Smooth muscle cell (in vitro differentiated cells): Measurements from ENCODE around the gene ARSG. TPM values are rescaled to one million over a fixed set of nuclear protein-coding genes. Genes with fewer than 3 reads are reported as not detected.
"Not testable (repeated sequence)": the region's sequence is repeated elsewhere in the genome, so short reads cannot be mapped to it uniquely, and the experiment has no call there.

Experiments used
- DNase-seq: peaks from one replicate; lab custom pipeline; 2025; ENCODE audit not compliant: unreplicated experiment; lab: John Stamatoyannopoulos, UW
- H2AFZ ChIP-seq: fragments of 200-600 bp; sonication (generic); 2 replicates; pipeline ENCODE4 v1.6.0; 2016; ENCODE audit warnings: antibody characterized with exemption, low read depth, mild to moderate bottlenecking
- H3F3A ChIP-seq: fragments of 200-600 bp; sonication (generic); 2 replicates; pipeline ENCODE4 v1.6.0; 2017; ENCODE audit warnings: antibody characterized with exemption, low read depth
- H3K27ac ChIP-seq: fragments of 200-600 bp; sonication (generic); 2 replicates; pipeline ENCODE4 v1.5.1; 2016; ENCODE audit warnings: low read depth, mild to moderate bottlenecking
- H3K27me3 ChIP-seq: fragments of 200-600 bp; sonication (generic); 2 replicates; pipeline ENCODE4 v1.6.1; 2016; ENCODE audit warnings: low read depth, mild to moderate bottlenecking
- H3K36me3 ChIP-seq: fragments of 200-600 bp; sonication (generic); 2 replicates; pipeline ENCODE4 v1.5.1; 2016; ENCODE audit warnings: low read depth
- H3K4me1 ChIP-seq: fragments of 200-600 bp; sonication (generic); 2 replicates; pipeline ENCODE4 v1.5.1; 2016; ENCODE audit warnings: low read depth
- H3K4me2 ChIP-seq: fragments of 200-600 bp; sonication (generic); 2 replicates; pipeline ENCODE4 v1.6.0; 2016; ENCODE audit warnings: mild to moderate bottlenecking
- H3K4me3 ChIP-seq: fragments of 200-600 bp; sonication (generic); 2 replicates; pipeline ENCODE4 v1.5.1; 2016; ENCODE audit warnings: mild to moderate bottlenecking
- H3K79me2 ChIP-seq: fragments of 200-600 bp; sonication (generic); 2 replicates; pipeline ENCODE4 v1.6.0; 2016; ENCODE audit warnings: low read depth, mild to moderate bottlenecking
- H3K9ac ChIP-seq: fragments of 200-600 bp; sonication (generic); 2 replicates; pipeline ENCODE4 v1.6.0; 2016; ENCODE audit warnings: low read depth
- H3K9me3 ChIP-seq: fragments of 200-600 bp; sonication (generic); replicated peaks from 2 replicates; pipeline ENCODE4 v1.5.1; 2016; ENCODE audit warnings: low read depth
- H4K20me1 ChIP-seq: fragments of 200-600 bp; sonication (generic); 2 replicates; pipeline ENCODE4 v1.6.0; 2016; ENCODE audit warnings: low read depth
- WGBS: methylation state at CpG from one replicate; pipeline ENCODE4 v1.1.7; 2016; ENCODE audit warnings: low lambda C conversion rate; 5-methylcytosine and 5-hydroxymethylcytosine counted together
- polyA plus RNA-seq: library from polyadenylated mRNA; unstranded; fragments of >200 nt; fragmentation: Nextera tagmentation; extraction: Ambion mirVana; gene quantifications from 2 replicates; pipeline ENCODE4 v1.2.1, GENCODE V29; 2016
- total RNA-seq: library from RNA; depleted of rRNA; stranded (reverse); fragments of >200 nt; gene quantifications from 2 replicates; pipeline ENCODE4 v1.2.3, GENCODE V29; 2014
- TF ChIP-seq, protein P1 (sequence below): fragments of 200-600 bp; sonication (generic); IDR thresholded peaks from 2 replicates; pipeline ENCODE4 v1.5.1; 2017; ENCODE audit warnings: borderline replicate concordance, mild to moderate bottlenecking, antibody characterized with exemption; ENCODE audit not compliant: insufficient read depth, poor library complexity, severe bottlenecking

The ARSG gene
- total and polyA plus RNA-seq, 2 experiments from 2014 or later: 1.0 to 2.4 TPM

DNA sequence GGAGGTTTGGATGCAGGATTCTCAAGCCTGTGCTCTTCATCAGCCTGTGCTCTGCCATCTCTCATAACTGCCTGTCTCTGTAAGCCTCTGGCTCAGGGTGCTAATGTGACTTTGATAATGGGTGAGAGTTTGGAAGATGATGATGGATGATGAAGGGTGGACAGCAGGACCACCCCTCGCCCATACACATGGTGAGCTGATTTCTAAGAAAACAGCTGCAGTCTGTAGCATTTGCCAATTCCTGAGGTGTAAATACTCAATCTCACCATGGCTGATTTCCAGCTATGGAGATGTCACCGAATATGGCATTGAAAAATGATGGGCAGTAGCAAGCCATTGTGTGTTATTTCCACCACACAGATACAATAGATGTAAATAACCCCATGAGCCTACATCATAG, 74.2 kb downstream of the ARSG start:
- TF ChIP-seq, protein P1, sequence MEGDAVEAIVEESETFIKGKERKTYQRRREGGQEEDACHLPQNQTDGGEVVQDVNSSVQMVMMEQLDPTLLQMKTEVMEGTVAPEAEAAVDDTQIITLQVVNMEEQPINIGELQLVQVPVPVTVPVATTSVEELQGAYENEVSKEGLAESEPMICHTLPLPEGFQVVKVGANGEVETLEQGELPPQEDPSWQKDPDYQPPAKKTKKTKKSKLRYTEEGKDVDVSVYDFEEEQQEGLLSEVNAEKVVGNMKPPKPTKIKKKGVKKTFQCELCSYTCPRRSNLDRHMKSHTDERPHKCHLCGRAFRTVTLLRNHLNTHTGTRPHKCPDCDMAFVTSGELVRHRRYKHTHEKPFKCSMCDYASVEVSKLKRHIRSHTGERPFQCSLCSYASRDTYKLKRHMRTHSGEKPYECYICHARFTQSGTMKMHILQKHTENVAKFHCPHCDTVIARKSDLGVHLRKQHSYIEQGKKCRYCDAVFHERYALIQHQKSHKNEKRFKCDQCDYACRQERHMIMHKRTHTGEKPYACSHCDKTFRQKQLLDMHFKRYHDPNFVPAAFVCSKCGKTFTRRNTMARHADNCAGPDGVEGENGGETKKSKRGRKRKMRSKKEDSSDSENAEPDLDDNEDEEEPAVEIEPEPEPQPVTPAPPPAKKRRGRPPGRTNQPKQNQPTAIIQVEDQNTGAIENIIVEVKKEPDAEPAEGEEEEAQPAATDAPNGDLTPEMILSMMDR: no peak

DNA sequence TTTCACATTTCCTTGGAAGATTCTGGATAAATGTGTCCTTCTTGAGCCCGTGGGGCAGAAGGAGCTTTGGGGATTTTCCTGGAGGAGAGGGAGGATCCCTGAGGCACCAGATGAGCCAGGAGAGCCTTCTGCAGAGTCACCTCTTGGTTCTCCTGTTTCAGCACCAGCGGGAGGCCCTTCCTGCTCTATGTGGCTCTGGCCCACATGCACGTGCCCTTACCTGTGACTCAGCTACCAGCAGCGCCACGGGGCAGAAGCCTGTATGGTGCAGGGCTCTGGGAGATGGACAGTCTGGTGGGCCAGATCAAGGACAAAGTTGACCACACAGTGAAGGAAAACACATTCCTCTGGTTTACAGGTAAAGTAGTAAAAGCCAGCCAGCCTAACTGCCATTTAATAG, 77.1 kb downstream of the ARSG start:
- Histone ChIP-seq H3K36me3 (no peaks in the 10 kb centered on the region), H3K9me3 (no peaks in the 10 kb centered on the region), H3K9ac (no peak overlapping the region), H3F3A (no peaks in the 10 kb centered on the region), H3K27ac (no peak overlapping the region), H4K20me1 (no peaks in the 10 kb centered on the region), H3K79me2 (no peaks in the 10 kb centered on the region), H3K27me3 (no peaks in the 10 kb centered on the region), H3K4me2 (no peak overlapping the region), H3K4me1 (no peaks in the 10 kb centered on the region), H2AFZ (no peak overlapping the region), H3K4me3 (no peak overlapping the region)
- no peak for DNase-seq
- TF ChIP-seq, protein P1: no peak
- WGBS: 79% methylated on average over 5 of the region's 5 CpGs

More for the DNA sequence above, 74.2 kb downstream of the ARSG start:
- Histone ChIP-seq H4K20me1 (no peaks in the 10 kb centered on the region), H3K79me2 (no peaks in the 10 kb centered on the region), H3K27ac (no peak overlapping the region), H3K9ac (no peak overlapping the region), H3F3A (no peaks in the 10 kb centered on the region), H3K36me3 (no peaks in the 10 kb centered on the region), H3K4me3 (no peak overlapping the region), H2AFZ (no peak overlapping the region), H3K4me1 (no peaks in the 10 kb centered on the region), H3K9me3 (no peaks in the 10 kb centered on the region), H3K27me3 (no peaks in the 10 kb centered on the region), H3K4me2 (no peak overlapping the region)
- 94% methylated on average over 2 of the region's 2 CpGs for WGBS
- DNase-seq: no peak

DNA sequence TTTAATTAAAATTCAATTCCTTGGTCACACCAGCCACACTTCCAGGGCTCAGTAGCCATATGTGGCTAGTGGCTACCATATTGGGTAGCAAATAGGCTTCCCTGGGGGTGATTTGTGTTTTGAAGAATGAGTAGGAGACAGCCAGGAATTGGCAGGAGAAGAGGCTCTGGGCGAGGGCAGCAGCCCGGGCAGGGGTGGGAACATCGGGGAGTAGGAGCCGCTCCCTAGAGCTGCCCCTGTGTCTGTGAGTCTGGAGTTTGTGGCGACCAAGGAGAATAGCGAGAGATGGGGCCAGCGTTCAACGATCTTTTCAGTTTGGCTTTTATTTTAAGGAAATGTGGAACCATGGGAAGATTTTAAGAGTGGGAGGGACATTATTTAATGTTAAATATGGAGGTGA, 84.3 kb downstream of the ARSG start:
- Histone ChIP-seq H3K27ac (no peak overlapping the region), H3K4me1 (peaks cover 15% of the 10 kb centered on the region), H3K9ac (no peak overlapping the region), H3K9me3 (no peaks in the 10 kb centered on the region), H3K27me3 (no peaks in the 10 kb centered on the region), H4K20me1 (no peaks in the 10 kb centered on the region), H3K79me2 (no peaks in the 10 kb centered on the region), H3K36me3 (no peaks in the 10 kb centered on the region), H3K4me3 (no peak overlapping the region), H3K4me2 (no peak overlapping the region), H3F3A (peaks cover 6% of the 10 kb centered on the region), H2AFZ (no peak overlapping the region)
- no peak for DNase-seq
- TF ChIP-seq, protein P1: no peak
- WGBS: 97% methylated on average over 8 of the region's 8 CpGs

DNA sequence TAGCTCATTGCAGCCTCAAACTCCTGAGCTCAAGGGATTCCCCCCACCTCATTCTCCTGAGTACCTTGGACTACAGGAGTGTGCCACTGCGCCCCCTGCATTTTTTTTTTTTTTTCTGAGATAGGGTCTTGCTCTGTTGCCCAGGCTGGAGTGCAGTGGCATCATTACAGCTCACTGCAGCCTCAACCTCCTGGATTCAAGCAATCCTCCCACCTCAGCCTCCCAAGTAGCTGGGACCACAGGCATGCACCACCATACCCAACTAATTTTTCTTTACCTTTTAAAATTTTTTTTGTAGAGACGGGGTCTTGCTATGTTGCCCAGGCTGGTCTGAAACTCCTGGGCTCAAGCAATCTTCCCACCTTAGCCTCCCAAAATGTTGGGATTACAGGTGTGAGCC, 84.9 kb downstream of the ARSG start:
- H3K4me3 ChIP-seq, H3K27me3 ChIP-seq, H3K9ac ChIP-seq, H3K79me2 ChIP-seq, H3K27ac ChIP-seq, H3F3A ChIP-seq, H4K20me1 ChIP-seq, H3K36me3 ChIP-seq, H3K4me2 ChIP-seq, H2AFZ ChIP-seq, DNase-seq, H3K9me3 ChIP-seq: not testable (repeated sequence)
- peaks cover 15% of the 10 kb centered on the region for H3K4me1 ChIP-seq
- whole genome bisulfite sequencing: 95% methylated on average over 2 of the region's 2 CpGs
